MV-4-11 (cell line): ENCODE results near the gene SCAMP4.

Experiments
- DNase-seq: peaks from one replicate; lab custom pipeline; 2025; lab: John Stamatoyannopoulos, UW

SCAMP4 gene, protein sequence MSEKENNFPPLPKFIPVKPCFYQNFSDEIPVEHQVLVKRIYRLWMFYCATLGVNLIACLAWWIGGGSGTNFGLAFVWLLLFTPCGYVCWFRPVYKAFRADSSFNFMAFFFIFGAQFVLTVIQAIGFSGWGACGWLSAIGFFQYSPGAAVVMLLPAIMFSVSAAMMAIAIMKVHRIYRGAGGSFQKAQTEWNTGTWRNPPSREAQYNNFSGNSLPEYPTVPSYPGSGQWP

DNA sequence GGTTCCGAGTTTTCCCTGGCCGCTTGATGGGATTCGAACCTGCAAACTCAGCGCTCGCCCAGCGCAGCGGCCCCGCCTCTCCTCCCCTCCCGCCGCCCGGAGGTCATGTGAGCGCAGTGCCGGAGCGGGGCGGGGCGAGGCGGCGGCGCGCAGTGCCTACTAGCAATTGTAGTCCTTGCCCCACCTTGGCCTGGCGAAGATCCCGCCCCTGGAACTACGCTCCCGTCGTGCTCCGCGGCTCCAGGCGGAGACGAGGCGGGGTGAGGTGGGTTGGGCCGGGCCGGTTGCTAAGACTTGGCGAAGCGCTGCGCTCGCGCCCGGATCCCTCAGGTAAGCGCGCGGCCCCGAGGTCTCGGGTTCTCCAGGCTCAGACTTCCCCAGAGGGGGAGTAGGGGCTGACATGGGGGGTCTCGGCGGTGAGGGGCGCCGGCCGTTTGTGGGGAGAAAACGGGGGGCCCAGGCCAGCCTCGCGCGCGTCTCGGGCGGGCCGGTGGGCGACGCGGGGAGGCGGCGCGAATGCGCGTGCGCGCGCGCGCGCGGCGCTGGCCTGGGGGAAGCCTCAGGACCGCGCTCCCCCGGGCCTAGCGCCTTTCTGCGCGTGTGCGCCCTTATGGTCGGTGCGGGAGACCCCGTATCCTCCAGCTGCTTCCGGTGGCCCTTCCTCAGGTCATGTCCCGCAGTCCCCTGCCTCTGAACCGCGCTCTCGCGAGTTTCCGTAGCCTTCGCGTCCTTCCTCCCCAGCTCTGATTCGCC is at the start of gene SCAMP4, which contains the start of gene ADAT3:
Gene SCAMP4, plus strand, starts transcription at position 290 of the 753 bp plus-strand sequence. CDS start 9,621 bp downstream, outside the sequence.
Gene ADAT3, plus strand, starts transcription at position 290 of the 753 bp plus-strand sequence. CDS start 6,649 bp downstream, outside the sequence.
- peak; percentile 99 for DNase-seq

DNA sequence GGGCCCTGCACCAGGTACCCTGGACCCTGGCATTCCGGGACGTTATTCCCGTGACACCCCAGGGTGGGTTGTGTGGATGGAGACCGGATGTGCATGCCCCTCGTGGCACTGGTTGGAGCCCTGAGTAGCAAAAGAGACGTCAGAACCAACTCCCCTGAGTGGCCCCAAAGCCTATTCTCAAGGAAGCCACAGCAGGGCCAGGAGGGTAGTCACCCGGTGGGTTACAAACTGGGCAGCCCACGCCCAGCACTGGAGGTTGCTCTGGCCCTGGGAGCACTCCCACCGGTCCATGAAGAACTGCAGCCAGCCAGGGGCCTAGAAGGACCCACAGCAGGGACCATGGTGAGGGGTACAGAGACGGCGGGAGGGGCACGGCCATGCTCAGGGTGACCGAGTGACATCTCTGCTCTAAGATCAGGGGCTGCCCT is 49.4 kb upstream of the SCAMP4 start:
- DNase-seq, result peak; percentile 68

DNA sequence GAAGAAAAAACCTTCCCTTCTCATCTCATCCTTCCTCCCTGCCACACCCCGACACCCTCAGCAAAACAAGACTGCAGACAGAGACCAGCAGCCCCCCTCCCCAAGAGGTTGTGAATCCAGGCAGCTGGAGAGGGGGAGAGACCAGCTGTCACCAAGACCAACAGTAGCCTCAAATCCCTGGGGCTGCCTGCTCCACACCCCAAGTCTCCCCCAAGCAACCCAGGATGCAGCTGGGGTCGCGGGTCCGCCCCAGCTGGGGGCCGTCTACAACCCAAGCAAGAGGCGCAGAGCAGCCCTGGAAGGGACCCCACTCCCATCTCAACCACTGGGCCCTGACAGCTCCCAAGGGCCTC is 48.9 kb upstream of the SCAMP4 start:
- no peak for DNase-seq

DNA sequence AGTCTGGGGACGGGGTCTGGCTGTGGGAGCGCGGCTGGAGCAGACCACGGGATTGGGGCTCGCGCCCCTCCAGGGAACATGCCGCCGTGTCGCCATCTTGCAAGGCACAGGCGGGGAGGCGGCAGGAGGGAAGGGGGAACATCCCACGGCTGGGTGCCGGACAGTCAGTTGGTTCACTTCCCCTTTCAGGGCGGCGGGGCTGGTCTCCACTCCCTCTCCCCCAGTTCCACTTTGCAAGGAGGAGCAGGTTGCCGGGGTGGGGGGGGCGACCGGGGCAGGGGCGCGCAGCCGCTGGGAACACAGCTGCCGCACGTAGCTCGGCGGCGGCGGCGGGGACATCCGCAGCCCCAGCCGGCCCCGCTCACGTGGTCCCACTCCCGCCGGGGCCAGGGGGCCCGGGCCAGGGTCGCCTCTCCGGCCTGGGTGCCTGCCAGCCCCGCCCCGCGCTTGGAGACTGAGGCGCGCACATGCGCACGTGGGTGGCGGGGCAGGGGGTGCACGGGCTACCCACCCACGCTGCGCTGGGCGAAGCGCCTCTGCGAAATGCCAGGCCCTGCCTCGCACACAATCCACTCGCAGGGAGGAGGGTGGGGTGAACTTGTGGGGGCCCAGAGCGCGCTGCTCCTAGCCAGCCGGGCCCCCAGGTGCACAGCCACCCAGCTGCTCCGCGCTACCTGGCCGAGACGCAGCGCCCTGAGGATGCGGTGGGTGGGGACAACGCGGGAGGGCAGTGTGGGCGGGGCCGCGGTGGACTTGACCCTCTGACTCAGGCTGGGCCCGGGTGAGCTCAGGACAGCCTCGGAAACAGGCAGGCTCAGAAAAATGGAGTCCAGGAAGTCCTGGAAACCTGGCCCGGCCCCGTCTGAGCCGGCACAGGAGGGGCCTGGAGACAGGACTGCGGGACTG is 48.2 kb upstream of the SCAMP4 start:
- peak; percentile 95 for DNase-seq

DNA sequence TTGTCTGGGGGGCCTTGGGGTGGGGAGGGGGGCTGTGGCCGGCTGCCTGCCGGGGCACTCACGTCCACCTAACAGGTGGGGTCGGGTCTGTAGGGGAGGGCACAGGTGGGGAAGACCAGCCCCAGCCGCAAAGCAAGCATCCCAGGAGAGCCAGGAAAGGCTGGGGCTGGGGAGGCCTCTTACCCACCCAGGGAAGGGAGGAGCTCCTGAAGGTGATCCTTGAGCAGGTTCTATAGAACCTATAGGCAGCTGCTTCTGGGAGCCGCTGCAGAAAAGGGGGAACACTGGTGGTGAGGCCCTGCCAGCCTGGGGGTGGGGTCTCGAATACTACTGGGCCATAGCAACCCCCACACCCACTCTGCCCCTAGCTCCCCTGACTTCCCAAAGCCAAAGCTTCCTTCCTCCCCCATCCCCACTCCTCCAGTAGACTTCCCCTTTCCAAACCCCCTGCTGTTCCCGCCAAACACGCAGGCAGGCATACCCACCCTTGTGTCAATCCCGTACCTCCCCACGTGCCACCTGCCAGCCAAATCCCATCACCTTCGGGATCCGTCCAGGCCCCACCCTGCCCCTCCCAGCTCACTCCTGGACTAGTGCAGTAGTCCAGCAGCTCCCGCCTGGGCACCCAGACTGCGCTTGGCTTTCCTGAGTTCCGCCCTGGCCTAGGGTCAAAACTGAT is 47.4 kb upstream of the SCAMP4 start:
- DNase-seq, result peak; percentile 70

DNA sequence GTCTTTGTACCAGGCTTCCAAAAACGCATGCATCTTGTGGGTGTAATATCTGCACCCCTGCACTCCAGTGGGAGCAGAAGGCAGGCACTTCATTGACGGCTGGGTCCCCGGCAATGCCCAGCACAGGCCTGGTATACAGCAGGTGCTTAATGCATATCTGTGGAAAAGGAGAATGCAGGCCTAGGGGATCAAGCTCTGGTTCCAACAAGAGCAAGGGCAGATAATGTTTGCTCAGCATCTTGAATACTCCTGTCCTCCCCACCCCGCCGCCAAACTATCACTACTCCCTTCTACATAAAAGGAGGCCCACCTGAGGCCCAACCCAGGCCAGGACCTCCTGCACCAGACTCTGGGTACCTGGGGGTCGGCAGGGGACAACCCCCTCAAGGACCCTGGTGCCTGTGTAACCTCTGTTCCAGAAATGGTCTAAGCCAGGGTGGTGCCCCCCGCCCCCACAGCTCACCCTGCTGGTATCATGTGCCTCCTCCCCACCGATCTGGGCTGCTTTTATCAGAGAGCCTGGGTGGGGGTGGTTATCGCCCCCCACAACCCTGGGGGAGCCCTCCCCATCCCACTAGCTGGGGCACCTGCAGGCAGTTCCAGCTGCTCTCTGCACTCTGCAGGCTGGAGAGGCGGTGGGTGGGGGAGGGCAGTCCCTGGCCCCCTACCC is 46.7 kb upstream of the SCAMP4 start:
- DNase-seq, result no peak

DNA sequence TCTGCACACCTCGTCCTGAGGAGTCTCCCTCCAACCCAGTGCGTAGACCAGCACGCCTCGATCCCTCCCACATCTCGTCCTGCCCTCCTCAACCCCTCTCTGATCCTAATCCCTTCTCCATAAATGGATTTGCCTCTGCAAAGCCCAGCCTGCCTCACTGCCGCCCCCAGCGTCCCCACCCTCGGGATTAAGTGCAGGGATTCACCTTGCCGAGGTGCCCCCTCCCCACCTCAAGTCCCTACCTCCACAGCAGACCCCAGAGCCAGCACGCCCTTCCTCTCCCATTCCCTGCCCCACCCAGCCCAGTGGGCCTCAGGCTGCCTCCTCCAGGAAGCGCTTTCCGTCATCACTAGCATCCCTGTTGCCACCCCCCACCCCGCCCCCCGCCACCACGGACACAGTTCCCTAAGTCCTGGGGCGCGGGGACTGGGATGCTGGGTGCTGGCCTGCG is 45.8 kb upstream of the SCAMP4 start:
- no peak for DNase-seq

DNA sequence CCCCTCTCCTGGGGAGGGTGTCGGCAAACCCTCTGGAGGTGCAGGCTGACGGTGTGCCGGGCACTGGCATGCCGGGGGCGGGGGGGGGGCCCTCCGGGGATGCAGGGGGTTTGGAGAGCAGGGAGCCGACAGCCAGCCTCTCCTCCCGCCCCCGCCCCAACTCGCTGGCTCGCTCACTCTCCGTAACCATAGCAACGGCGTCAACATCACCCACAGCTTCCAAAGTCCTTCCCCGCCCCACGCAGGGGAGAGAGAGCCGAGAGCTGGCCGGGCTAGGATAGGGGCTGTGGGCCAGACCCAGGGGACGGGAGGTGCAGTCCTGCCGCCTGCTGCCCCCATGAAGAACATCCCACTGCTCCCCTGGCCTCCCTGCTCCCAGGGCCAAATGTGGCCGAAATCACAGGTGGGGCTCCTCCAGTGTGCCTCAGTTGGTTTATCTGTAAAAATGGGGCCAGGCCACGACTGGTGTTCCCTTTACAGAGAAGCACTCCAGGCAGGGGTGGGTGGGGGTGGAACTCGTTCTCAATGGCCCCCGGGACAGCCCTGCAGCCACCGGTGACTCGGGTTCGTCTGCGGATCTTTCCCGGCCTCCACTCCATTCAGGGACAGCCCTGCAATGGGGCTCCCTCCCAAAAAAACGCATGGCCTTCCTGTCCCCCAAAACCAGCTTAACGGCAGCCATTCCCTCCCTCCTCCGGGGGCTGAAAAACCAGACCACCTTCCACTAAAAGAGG is 45.0 kb upstream of the SCAMP4 start:
- DNase-seq, result peak; percentile 31

DNA sequence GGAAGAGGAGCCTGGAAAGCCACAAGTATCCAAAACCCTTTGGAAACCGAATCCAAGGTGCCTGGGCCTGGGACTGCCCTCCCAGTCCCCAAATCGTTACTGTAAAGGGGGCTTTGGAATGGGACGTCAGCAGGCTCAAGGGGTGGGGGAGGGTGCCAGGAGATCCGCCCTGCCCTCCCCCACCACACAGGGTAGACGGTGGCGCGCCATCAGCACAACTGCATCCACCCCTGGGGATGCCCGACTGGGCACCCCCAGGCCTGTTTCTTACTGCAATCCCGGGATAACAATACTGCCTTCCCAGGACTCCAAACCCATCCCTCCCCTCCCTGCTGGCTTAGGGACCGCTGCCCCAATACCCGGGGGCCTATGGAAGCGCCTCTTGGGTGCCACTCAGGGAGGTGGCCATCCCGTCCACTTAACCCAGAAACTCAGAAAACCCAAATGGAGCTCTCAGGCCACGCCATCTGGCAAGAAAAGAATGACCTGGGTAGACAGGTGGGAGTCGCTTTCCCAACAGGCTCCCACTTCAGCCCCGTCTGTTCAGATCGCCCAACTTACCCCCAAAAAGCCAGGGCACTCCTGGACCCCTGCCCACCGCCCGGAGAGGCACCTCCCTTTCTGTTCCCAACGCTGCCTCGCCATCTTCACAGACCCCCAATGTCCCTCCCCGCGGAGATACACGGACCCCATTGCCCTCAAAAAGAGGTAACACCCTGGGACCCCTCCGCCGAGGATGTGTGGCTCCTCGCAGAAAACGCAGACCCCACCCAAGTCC is 44.2 kb upstream of the SCAMP4 start:
- no peak for DNase-seq

DNA sequence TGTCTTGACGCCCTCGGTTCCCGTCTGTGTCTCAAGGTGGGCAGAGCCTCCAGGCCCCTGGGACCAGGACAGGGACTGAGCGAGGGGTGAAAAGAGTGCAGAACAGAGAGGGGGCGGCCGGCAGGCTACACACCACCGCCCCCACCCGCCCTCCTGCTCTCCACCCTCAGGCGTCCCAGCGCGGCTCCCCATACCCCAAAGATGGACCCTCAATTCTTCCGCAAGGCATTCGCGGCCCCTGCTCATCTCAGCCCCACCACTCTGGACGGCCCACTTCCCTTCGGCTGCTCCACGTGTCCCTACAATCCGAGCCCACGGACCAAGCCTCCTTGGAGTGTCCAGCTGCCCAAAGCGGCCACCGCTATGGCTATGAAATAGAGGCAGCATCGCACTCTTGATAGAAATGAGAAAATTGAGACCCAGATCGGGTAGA is 43.6 kb upstream of the SCAMP4 start:
- DNase-seq, result no peak

DNA sequence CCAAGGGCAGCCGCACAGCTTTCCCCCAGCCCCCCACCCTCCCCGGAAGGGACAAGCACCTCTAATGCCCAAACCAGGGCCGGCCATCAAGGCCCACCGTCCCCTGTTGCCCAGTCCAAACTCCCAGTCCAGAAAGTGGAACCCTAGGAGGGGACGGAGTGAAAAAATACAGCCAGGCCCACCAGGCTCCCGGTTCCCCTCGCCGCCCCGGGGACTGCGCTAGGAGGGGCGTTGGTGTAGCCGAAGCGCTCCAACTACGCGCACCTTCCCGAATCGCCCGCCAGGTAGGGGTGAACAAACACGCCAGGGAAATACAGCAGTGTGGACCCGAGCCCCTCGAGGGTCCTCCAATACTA is 43.2 kb upstream of the SCAMP4 start:
- no peak for DNase-seq

DNA sequence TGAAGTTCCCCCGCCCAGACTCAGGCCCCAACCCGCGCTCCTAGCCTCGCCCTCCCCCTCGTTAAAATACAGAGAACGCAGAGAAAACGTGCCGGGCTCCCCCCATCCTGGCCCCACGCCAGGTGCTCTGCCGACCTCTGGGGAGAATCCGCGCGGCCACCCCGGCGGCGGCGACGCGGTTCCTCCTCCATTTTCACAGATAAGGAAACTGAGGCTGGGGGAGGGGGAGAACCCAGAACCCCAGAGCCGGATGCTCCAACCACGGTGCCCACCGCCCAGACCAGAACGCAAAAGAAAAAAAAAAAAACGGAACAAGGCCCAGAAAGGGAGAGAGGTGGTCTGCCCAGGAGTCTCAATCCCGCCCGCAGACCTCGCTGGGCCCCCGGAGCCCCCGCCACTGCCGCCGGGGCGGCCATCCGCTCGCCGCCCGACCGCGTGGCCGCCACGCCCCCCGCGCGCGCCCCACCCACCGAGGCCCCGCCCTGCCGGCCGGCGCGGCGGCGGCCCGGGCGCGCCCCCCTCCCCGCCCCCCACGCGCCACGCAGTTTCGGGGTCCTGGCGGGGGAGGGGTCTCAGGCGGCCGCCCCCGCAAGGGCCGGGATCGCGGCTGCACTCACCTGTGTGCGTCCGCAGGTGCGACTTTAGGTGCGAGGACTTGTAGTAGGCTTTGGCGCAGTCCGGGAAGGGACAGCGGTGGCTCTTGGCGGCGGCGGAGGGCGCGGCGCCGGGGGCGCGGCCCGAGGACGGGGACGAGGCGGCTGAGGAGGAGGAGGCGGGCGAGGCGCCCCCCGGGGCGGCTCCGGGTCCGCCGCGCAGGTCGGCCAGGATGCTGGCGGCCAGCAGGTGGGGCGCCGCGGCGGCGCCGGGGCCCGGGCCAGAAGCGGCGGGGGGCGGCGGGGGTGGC is 42.5 kb upstream of the SCAMP4 start:
- DNase-seq, result no peak

DNA sequence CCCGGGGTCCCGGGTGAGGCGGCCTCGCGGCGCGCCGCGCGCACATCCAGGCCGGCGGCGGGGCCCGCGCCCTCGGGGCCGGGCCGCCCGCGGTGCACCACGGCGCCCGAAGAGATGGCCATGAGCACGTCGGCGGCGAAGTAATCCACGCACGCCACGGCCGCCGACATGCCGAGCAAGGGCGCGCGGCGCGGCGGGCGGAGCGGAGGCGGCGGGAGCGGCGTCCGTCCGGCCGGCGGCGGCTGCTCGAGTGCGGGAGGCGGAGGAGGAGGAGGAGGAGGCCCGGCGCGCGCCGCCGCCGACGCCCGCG is 41.9 kb upstream of the SCAMP4 start, which contains the start of gene KLF16:
Gene KLF16, minus strand, starts transcription at position 252 of the 310 bp plus-strand sequence. Its CDS starts 82 bp downstream, at position 170.
- no peak for DNase-seq

DNA sequence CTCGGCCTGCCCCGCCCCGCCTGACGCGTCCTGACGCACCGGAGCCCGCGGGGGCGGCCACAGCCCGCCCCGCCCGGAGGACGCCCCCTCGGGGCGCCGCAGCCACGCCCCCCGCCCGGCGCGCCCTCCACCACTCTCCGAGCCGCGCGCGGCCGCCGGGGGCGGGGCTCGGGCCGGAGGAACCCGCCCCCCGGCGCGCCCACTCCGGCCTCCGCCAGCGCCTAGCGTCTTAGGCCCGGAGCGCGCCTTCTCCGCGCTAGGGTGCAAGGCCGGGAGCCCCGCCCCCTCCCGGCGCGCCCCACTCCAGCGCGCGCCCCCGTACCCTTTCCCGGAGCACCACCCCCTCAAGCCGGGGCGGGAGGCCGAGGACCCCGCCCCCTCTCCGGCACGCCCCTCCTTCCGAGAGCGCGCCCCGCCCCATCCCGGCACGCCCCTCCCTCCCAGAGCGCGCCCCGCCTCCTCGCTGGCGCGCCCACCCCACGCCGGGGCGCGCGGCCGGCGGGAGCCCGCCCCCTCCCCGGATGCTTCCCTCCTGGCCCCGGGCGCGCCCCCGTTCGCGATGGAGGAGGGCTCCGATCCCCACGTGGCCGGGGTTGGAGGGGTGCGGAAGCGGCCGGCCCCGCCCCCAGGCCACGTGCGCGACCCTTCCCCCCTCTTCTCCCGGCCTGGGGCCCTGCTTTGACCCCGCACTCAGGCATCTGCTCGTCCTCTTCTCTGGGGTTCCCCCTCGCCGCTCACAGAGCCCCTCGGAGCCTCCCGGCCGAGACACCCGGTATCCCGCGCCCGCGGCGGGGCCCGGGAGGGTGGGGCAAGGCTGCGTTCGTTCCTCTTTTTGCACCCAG is 41.3 kb upstream of the SCAMP4 start:
- DNase-seq, result peak; percentile 93

DNA sequence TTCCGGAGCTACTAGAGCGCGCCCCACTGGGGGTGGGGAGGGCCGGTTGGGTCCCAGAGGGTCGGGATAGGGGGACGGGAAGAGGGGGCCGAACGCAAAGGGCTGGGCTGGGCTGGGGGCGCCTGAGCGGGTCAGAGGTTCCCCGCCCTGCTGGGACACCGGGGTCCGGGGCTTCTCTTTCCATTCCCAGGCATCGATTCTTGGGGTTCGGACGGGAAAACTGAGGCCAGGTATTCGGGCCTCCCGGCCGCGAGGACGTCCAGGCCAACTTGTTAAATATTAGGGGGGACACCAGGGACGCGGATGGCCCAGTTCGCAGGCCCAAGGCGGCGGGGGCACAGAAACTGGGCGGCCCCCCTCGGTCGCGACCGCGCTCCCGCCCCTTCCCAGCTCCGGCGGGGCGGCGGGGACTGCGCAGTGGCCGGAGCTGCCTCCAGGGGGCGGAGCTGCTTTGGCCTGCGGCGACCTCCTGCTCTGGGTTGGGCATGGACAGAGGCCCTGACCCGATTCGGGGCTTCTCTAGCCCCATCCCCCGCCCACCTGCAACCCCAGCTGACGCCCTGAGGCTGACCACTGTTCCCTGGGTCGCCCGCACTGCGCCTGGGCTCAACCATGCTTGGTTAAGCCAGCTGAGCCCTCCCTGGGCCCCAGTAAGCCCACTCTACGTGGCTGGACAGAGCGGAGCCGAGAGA is 40.6 kb upstream of the SCAMP4 start:
- peak; percentile 72 for DNase-seq

DNA sequence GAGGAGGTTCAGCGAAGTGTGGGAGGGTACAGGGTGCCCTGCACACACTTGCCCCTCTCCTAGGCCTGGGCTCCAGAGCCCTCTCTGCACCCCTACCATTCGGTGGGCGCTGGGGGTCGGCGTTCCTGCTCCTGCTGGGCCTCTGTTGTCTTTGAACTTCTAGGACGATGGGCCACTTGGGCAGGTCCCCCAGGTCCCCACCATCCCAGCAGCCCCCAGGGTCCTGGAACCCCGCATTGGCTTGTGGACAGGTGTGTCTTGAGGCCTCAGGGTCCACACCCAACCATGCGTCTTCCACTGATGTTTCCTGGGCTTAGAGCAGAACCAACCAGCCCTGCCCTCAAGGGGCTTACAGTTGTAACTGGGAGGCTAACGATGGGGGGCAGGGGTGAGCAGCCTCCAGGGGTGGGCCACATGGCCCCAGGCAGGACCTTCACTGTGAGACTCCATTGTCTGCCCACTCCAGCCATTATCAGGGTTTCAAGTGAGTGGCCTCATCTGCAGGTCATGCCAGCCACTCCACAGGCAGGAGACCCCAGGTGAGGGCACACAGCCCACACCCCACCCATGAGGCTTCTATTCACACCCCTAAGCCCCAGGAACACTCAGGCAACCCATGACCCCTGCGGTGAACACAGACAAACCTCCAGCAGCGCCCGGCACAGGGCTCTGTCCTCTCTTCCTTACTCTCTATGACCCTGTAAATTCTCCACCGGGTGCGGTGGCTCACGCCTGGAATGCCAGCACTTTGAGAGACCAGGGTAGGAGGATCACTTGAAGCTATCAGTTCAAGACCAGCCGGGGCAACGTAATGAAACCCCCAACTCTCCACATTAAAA is 39.8 kb upstream of the SCAMP4 start:
- no peak for DNase-seq
